Measurements from ENCODE around the gene ANKRD33B.
"Not testable (repeated sequence)": the region's sequence is repeated elsewhere in the genome, so short reads cannot be mapped to it uniquely, and the experiment has no call there.

The ANKRD33B gene

DNA sequence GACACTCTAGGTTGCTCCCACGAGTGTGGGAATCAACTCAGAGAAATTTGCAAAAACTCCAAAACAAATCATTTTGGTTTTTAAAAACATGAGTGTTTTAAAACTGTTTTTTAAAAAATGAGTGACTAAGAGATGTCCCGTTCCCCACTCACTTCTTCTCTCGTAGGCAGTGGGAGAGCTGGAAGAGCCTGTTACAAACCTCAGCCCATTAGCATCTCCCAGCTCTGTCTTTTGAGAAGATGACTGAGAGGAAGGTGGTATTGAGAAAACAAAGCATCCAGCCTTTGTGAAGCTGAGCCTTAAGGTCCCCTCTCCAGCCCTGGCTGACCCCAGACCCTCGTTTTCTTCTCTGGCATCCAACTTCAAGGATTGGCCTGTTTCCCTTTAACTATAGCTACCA lies 4.7 kb upstream of the ANKRD33B start:
- no peak for DNase-seq

DNA sequence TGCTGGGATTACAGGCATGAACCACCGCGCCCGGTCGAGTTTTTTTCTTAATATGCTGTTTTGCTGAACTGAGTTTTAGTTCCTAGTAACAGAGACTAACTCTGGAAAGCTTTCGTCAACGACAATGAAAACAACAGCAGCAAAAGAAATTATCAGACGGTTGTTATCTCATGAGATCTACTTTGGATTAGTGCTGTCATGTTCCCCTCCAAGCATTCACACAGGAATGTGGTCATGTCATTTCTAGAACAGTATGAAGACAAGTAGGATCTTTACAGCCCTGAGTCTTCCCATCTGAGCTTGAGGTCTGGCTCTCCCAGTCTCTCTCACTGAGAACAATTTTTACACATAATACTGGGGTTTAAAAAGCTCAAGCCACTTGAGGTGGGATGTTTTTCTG lies 4.0 kb upstream of the ANKRD33B start:
- no peak for DNase-seq

DNA sequence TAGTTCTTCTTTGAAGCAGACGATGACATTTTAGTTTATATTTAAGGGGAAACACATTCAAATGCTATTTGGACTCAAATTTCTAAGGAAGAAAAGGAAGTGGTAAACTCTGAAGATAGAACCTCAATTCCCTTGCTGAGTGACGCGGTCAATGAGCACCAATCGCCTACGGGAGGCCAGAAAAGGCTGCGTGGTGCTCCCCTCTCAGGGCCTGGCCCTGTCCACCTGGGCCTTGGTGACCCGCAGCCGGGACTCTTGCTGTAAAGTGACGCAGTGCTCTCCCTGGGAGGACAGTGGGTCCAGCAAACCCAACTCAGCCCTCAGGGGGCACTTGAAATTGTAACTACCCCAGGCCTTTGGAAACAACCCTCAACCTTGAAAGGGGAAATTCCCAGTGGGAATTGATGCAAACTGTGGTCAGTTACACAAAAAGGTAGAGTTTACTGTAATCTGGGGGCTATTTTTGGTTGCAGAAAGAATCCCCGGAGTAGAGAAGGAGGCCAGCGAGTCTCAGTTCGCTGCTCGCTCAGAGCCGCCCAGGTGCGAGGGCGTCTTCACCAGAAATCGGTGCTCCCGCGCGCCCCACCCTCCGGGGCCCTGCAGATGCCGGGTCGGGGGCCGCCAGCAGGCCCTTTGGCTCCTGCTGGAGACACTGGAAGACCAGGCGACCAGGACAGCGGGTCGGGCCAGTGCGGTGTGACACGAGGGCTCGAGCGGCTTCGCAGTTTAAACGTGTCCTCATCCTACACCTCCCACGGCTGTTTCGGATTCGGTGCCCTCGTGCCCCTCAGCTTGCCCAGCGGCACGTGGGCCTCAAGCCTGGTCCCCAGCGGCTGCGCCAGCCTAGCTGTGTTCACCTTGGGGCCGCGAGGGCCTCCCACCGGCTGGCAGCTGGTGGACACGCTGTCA lies 1.4 kb upstream of the ANKRD33B start:
- no peak for DNase-seq

DNA sequence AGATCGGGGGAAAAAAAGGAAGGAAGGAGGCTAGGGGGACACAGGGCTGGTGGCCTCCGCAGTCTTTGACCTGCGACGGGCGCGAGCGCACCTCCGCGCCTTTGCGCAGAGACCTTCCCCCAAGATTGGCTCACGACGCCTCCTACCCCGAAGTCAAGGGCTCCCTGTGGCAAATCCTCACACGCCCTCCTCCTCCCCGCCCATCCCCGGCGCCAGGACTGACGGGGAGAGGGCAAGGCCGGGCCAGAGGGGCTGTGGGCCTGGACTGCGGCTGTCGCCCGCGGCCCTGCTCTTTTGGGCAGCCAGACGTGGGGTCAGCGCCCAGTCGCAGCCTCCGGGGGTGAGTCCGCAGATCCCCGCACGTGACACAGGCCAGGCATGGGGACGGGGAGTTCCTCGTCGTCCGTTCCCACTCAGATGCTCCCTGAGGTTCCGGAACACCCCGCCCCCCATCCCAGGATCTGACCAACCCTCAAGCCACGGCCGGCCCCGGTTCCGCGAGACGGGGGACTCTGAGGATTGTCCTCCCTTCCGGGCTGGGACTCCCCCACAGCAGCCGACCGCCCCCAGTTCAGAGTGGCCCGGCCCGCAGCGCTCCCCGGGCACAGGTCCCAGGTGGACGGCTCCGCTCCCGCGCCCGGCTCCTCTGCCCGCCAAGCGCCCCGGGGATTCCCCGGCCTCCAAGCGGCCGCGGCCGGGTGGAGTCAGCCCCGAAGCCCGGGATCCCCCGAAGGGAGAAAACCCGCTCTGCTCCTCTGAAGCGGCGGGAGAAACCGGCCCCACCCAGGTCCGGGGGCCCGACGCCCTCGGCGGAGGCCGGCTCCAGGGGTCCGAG lies 543 bp upstream of the ANKRD33B start:
- DNase-seq, result no peak

DNA sequence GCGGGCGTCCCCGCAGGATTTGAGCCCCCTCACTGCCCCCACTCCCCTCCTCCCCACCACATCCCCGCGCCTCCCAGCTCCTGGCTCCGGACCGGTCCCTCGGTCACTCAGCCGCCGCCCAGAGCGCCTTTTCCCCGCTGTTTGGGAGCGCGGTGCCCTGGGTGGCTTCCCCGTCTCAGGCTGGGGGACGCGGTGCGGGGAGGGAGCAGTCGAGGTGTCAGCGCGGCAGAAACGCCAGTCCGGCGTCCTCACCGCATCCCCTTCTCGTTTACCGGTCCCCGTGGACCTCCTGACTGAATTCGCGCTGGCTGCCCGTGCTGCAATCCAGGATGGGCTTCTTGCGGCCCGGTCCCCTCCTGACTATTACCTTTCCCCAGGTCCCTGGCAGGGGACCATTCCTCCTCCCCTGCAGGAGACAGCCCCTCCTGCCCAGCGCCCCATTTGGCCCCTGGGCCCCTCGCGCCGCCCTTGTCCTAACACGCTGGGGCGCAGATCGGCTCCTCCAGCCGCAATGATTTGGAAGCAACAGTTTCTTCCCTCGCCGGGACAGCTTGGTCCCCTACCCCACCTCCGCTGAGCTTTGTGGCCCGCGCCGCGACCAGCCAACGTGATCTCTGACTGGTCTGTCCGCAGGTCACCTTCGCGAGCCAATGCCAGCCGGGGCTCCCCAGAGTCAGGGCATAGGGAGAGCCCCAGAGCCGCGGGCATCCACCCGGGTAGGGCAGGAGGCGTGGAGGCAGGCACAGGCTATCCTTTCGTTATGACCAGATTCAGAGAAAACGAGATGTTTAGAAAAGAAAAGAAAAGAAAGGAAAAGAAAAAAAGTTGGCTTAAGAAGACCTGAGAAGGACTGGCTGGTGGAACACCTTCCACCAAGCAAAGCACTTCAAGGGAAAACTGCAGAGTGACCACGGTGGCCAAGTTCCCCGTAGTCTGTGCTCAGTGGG lies 1.2 kb downstream of the ANKRD33B start:
- DNase-seq, result no peak

DNA sequence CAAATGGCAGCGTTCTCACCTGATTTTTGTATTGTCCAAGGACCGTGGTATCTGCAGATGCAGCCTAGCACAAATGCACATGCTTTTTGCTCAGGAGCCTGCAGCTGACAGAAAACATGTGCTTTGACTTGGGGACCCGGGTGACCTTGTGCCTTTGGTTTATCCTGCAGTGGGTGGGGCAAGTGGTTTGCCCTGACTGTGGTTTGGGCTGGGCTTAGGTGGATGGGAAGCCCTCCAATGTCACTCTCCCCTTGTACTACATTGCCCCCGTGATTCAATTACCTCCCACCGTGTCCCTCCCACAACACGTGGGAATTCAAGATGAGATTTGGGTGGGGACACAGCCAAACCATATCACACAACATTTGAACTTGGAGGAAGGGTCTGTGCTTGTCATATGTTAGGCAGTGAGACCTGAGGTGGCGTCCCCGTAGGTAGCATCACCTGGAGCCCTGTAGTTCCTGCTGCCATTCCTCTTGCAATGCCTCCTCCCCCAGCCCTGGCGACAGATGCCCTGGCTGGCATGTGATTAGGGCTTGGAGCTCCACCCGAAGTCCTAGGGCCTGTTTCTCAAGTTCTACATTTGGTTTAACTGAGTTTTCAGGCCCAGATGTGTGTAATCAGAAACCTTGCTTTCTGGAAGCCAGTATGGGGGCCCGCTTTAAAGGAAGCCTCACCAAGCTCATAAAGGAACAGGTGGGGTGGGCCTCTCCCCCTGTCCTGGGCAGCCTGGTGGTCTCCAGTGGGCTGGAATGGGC lies 2.1 kb downstream of the ANKRD33B start:
- DNase-seq, result no peak

DNA sequence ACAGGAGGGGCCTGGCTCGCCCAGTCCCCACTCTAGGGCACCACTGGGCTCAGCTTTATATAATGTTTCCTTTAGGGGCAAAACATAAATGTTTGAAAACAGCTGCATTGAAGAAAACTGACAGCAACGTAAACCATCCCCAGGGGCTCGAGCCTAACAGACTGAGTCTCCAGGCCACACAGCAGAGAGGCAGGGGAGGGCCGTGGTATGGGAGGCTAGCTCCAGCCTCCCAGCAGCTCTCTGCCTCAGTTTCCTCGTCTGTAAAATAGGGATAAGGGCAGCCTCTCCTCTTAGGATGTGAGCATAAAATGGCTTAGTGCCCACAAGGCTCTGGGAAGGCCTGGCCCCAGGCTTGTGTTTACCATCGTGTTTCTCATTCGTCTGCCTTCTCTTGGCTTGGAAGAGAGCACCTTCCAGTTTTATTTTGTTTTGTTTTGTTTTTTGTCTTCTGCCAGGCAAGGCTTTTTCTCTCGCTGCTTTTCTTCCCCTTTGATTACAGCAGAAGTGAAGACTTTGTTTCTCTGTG lies 2.7 kb downstream of the ANKRD33B start:
- no peak for DNase-seq

DNA sequence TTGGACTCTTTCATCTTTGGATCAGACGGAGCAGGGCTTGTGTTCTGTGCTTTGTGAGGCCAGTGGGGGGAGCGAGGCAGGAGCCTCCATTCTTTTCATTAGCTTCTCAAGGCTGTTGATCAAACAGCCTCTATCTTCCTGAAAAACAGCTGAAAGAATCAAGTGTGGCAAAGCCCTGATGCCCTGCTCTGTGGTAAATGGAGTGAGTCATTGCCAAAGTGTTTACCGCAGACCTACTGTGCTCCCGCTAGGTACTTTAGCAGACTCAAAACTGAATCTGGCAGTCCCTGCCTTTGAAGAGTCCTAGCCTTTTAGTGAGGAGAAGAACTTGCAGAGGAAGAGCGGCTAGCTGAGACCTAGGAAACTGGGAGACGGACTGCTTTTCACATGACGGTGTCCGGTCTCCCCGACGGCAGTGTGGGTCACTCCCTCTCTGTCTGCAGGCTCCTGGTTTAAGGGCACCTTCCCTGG lies 3.3 kb downstream of the ANKRD33B start:
- DNase-seq, result no peak

DNA sequence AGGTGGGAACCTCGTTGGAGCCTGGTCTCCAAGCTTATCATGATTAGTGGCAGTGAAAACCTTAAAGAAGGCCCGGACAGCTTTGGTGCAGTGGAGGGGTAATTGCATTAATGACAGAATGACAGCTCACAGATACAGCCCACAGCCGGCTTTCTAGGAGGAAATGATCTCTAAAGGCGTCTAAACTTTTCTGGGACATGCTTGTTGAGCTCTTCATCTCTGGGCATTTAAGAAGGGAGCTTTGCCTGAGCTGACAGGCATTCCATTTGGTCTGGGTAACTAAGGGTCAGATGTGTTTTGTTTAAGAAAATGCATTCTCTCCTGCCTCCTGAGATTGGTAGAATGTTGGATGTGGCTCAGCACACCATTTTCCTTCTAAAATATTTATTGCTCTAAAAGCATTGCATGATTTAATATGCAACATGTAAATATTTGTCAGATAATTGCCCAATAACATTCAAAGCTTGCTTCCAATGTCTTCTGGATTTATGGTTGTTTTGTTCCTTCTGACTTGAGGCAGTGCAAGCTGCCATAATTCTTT lies 4.0 kb downstream of the ANKRD33B start:
- no peak for DNase-seq

DNA sequence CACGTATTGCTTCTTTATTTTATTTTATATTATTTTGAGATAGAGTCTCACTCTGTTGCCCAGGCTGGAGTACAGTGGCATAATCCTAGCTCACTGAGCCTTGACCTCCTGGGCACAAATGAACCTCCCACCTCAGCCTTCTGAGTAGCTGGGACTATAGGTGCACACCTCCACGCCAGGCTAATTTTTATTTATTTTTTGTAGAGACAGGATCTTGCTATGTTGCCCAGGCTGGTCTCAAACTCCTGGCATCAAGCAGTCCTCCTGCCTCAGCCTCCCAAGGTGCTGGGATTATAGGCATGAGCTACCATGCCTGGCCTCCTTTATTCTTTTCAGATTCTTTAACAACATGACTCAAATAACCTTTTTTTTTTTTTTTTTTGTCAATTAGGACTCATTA lies 6.7 kb downstream of the ANKRD33B start:
- not testable (repeated sequence) for DNase-seq

DNA sequence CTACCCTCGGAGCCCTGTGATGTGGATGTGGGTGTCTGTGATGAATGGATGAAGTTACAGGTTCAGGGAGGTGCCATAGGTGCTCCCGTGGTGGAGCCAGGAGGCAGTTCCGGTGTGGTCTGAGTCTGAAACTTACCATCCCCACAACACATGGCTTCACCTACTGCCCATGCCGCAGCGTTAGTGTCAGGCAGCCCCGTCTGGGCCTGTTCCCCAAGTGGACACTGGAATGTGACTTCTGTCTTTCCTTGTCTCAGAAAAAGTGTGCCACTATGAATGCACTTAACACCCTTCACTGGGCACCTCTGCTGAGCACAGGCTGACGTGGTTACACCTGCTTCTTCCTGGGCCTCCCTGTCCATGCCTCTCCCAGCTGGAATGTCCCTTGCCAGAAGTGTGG lies 8.6 kb downstream of the ANKRD33B start:
- DNase-seq, result no peak

DNA sequence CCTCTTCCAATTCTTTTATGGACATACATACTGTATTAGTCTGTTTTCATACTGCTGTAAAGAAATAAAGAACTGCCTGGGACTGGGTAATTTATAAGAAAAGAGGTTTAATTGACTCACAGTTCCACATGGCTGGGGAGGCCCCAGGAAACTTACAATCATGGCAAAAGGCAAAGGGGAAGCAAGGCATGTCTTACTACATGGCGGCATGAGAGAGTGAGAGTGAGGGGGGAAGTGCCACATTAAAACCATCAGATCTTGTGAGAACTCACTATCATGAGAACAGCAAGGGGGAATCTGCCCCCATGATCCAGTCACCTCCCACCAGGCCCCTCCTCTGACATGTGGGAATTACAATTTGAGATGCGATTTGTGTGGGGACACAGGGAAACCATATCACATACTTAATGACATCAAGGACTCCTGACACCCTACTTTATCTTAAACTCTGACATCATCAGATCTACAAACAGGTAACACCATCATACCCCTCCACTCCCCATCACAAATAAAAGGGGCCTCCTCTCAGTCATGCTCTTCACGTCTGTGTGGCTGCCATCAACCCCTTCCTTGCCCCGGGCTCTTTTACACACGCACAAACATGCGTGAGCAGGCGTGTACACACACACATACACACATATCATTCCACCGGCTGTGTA lies 9.7 kb downstream of the ANKRD33B start:
- no peak for DNase-seq

DNA sequence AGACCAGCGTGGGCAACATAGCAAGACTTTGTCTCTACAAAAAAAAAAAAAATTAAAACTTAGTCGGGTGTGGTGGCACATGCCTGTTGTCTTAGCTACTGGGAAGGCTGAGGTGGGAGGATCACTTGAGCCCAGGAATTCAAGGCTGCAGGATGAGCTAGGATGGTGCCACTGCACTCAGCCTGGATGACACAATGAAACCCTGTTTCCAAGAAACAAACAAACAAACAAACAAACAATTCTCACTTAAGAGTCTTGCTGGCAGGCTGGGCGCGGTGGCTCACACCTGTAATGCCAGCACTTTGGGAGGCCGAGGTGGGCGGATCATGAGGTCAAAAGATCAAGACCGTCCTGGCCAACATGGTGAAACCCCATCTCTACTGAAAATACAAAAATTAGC lies 11.0 kb downstream of the ANKRD33B start:
- not testable (repeated sequence) for DNase-seq

DNA sequence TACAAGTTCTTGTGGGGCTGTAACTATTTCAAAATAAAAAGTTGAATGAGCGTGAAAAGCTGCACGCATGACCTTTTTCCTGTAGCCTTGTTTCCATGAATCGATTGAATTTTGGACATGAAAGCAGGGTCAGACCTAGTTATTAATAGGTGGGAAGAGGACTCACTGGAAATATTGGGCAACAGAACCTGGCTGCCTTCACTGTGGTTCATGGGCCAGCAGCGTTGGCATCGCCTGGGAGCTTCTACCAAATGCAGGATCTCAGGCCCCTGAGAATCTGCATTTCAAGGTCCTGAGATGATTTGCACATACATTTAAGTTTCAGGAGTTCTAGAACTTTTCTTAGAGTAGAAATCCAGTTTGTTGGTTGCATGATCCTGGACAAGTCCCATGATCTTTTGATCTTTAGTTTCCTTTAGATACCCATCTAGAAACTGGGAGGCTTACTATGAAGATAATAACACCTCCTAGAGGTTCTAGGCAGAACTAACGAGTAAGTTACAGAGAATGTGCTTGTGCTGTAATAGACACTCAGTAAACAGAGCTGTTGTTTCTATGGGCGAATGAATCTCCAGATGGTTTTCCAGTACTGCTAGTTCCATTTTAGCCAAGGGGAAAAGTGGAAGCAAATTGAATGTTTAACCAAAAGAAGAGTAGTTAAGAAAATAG lies 12.4 kb downstream of the ANKRD33B start:
- no peak for DNase-seq

DNA sequence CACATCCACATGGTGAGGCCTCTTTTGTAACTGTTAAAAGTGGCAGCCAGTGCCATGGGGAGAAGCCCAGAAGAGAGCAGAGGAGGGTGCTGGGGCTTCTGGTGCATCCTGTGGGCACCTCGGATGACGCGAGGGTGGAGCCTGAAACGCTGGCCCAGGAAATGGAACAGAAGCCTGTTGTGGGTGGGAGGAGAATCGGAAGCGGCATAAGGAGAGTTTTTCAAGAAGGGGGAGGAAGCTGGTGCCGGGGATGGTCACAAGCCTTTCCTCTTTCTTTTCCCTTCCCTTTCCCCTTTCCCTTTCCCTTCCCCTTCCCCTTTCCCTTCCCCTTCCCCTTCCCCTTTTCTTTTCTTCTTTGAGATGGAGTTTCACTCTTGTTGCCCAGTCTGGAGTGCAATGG lies 12.9 kb downstream of the ANKRD33B start:
- DNase-seq, result no peak

DNA sequence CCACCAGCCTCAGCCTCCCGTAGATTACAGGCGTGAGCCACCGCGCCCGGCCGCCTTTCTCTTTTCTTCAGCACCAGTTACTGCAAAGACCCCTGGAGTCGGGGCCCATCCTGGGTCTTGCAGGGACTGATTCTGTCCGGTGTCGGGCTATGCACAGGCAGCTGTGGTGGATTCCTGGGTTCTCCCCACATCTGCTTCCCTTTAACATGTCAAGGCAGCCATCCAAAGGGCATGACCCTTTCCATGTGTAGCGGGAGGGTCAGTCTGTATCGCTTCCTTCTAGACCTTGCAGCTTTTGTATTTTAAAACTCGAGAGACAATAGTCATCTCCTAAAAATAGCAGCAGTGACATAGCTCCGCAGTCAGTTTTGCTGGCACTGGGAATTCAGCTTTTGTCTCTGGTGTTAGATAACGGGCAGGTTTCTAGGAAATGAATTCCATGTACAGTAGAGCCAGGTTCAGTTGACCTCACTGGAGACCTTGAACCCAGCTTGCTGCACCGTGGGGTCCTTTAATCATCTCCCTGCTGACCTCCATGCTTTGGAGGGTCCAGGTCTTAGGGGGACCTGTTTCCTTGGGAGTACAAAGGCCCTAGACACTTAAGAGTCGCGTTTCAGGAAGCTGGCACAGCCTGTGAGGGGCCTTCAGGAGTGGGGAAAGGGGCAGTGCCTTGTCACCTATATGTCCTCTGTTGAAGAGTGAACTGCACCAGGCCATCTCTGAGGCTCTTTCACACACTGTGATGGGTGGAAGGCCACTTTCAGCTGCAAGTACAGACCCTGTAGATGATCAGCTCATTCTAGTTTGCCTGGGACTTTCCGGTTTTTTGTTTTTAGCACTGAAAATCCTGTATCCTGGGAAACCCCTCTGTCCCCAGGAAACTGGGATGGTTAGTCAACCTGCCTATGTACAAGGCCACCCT lies 13.8 kb downstream of the ANKRD33B start:
- DNase-seq, result no peak

DNA sequence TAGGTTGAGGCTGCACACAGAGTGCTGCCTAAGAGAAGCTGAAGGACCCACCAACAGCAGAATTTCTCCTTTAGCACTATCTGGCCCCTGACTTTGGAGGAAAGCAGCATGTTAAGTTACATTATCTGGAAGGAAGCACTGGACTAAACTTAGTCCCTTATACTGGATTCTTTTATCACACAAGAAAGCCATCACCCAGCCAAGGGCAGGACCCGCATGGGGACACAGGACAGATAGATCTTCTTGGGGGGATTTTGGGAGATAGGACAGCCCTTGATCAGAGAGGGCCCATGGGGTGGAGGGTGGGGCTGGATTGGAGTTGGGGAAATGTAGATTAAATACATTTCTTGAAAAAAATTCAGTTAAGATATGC lies 14.4 kb downstream of the ANKRD33B start:
- no peak for DNase-seq

DNA sequence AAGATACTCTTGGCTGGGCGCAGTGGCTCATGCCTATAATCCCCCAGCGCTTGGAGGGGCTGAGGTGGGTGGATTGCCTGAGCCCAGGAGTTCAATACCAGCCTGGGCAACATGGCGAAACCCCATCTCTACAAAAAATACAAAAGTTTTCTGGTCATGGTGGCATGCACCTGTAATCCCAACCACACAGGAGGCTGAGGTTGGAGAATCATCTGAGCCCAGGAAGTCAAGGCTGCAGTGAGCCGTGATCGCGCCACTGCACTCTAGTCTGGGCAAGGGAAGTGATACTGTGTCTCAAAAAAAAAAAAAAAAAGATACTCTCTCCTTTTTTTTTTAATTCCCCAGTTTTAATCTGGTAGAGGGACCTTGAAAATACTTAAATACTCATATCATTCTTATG lies 15.0 kb downstream of the ANKRD33B start:
- DNase-seq, result no peak

All from hippocampal formation (tissue), 2 donors.